Hematopoietic multipotent progenitor cell treated with erythropoietin and hydrocortisone succinate and interleukin-3 and kit ligand, for 4 days (in vitro differentiated cells): ENCODE measurements around the gene URGCP.
"Not testable (repeated sequence)": the region's sequence is repeated elsewhere in the genome, so short reads cannot be mapped to it uniquely, and the experiment has no call there.

ENCODE experiments used
- DNase-seq: peaks from one replicate; pipeline ENCODE4 v3.0.0-alpha.2; 2015

Gene URGCP

GRCh38 chr7:43870316-43870715 is 36.1 kb downstream of the URGCP start:
- no peak for DNase-seq

GRCh38 chr7:43869867-43870240 is 36.5 kb downstream of the URGCP start:
- peak; percentile 69 for DNase-seq

- DNase-seq = peak; percentile 98
These were observed 37.2 kb downstream of the URGCP start, which contains the start of gene MRPS24 for GRCh38 chr7:43869006-43869866. Gene MRPS24, minus strand, starts transcription at chr7:43869517. Its CDS starts 22 bp downstream, at chr7:43869495.

GRCh38 chr7:43868681-43869005 is 37.8 kb downstream of the URGCP start:
- no peak for DNase-seq

GRCh38 chr7:43868181-43868580 is 38.2 kb downstream of the URGCP start:
- DNase-seq = no peak

GRCh38 chr7:43865277-43865676 is 41.1 kb downstream of the URGCP start:
- DNase-seq = no peak

GRCh38 chr7:43864126-43864525 is 42.3 kb downstream of the URGCP start:
- no peak for DNase-seq

- no peak for DNase-seq
These were observed 49.4 kb downstream of the URGCP start for GRCh38 chr7:43856996-43857395.

GRCh38 chr7:43856316-43856715 is 50.1 kb downstream of the URGCP start:
- DNase-seq = no peak

- no peak for DNase-seq
These were observed 51.2 kb downstream of the URGCP start for GRCh38 chr7:43855176-43855575.

GRCh38 chr7:43851805-43852204 is 54.6 kb downstream of the URGCP start:
- DNase-seq = no peak

- peak; percentile 80 for DNase-seq
These were observed 55.9 kb downstream of the URGCP start for GRCh38 chr7:43850348-43851116.

GRCh38 chr7:43849047-43849446 is 57.3 kb downstream of the URGCP start:
- no peak for DNase-seq

- no peak for DNase-seq
These were observed 58.9 kb downstream of the URGCP start for GRCh38 chr7:43847496-43847895.

- no peak for DNase-seq
These were observed 61.7 kb downstream of the URGCP start for GRCh38 chr7:43844662-43845061.

GRCh38 chr7:43844257-43844656 is 62.1 kb downstream of the URGCP start:
- DNase-seq = no peak

- DNase-seq = no peak
These were observed 63.1 kb downstream of the URGCP start for GRCh38 chr7:43843296-43843695.

GRCh38 chr7:43838201-43838658 is 68.2 kb downstream of the URGCP start:
- DNase-seq = no peak

GRCh38 chr7:43834463-43835251 is 71.7 kb downstream of the URGCP start:
- peak; percentile 58 for DNase-seq

- DNase-seq = not testable (repeated sequence)
These were observed 75.5 kb downstream of the URGCP start for GRCh38 chr7:43830917-43831316.
